GM12875 (cell line): ENCODE results near the gene FOXN4.

Experiments used
- H3K4me3 ChIP-seq: one replicate; pipeline ENCODE4 v1.5.1; 2011; ENCODE audit warnings: low read depth, low read length, control low read depth
- TF ChIP-seq, protein P1 (sequence below): IDR thresholded peaks from 2 replicates; pipeline ENCODE4 v1.5.1; 2011; ENCODE audit warnings: low read depth, mild to moderate bottlenecking, control low read depth, inconsistent platforms, low read length, moderate library complexity, borderline replicate concordance; ENCODE audit not compliant: insufficient read depth

Gene FOXN4, protein sequence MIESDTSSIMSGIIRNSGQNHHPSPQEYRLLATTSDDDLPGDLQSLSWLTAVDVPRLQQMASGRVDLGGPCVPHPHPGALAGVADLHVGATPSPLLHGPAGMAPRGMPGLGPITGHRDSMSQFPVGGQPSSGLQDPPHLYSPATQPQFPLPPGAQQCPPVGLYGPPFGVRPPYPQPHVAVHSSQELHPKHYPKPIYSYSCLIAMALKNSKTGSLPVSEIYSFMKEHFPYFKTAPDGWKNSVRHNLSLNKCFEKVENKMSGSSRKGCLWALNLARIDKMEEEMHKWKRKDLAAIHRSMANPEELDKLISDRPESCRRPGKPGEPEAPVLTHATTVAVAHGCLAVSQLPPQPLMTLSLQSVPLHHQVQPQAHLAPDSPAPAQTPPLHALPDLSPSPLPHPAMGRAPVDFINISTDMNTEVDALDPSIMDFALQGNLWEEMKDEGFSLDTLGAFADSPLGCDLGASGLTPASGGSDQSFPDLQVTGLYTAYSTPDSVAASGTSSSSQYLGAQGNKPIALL

DNA sequence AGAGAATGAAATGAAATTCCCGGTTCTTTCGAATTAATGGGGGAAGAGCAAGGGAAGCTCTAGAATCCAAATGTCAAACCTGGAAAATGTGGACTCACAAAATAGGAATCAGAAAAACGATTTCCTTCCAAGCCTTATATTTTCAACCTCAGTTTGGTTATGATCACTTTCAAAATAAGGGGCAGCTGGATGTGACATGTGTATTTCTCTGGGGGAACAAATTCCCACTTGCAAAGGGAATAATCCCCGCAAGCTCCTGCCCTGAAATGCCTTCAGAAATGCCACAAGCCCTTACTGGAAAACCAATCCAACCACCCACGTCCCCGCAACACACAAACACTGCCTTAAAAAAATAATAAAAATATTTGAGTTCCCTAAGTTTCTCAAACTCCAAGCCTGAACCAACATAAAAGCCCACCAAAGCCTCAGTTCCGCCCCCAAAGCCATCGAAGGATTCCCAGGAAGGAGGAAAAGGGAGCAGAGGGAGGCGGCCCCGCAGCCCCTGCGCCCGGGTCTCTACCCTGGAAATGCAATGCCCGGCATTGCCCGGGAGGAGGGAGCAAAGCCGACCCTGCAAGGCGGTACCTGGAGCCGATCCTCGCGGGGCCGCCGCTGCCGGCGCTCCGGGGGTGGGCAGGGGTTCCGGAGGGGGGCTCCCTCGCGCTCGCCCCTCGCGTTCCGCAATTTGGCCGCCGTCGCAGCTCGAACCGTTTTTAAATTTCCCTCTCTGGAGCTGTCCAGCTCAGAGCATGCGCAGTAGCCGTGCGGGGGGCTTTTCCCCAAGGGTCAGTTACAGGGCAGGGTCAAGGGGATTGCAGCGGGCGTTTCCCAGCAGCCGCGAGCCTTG, at the start of gene FOXN4:
TSS of gene FOXN4 (minus strand) at position 751 of the 847 bp plus-strand sequence. CDS start 963 bp downstream, outside the sequence.
- H3K4me3 ChIP-seq = no peak within 1 kb of the TSS
- TF ChIP-seq, protein P1, sequence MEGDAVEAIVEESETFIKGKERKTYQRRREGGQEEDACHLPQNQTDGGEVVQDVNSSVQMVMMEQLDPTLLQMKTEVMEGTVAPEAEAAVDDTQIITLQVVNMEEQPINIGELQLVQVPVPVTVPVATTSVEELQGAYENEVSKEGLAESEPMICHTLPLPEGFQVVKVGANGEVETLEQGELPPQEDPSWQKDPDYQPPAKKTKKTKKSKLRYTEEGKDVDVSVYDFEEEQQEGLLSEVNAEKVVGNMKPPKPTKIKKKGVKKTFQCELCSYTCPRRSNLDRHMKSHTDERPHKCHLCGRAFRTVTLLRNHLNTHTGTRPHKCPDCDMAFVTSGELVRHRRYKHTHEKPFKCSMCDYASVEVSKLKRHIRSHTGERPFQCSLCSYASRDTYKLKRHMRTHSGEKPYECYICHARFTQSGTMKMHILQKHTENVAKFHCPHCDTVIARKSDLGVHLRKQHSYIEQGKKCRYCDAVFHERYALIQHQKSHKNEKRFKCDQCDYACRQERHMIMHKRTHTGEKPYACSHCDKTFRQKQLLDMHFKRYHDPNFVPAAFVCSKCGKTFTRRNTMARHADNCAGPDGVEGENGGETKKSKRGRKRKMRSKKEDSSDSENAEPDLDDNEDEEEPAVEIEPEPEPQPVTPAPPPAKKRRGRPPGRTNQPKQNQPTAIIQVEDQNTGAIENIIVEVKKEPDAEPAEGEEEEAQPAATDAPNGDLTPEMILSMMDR = no peak

DNA sequence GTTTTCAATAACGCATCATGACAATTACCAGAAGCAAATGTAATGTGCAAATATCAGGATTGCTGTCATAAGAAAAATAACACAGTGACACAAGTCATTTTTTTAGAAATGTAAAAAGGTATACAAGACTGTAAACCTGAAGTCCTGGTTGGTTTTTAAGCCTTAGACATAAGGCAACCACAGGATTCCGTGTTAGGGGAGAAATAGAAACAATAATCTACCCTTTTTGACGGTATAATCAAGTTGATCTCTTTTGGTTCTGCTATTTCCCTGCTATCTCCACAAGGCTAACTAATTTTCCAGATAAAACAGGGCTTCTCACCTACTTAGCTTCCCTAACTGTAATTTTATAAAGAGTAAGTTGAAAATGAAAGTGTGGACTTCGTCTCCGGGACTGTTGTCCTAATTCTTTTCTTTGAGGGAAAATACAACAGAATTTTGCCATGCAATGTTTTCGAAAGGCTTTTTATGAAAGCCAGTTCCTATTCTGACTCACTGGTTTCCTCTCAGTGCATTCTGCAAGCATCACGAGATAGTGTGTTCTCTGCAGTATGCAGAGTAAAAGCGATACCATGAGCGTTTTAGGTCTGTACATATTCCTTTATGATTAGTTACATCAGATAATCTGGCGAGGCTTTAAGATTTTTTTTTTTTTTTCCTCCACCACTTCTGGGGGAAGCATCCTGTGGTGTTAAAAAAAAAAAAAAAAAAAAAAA, 49.2 kb upstream of the FOXN4 start:
- no peak overlapping the region for H3K4me3 ChIP-seq
- TF ChIP-seq, protein P1 = no peak

DNA sequence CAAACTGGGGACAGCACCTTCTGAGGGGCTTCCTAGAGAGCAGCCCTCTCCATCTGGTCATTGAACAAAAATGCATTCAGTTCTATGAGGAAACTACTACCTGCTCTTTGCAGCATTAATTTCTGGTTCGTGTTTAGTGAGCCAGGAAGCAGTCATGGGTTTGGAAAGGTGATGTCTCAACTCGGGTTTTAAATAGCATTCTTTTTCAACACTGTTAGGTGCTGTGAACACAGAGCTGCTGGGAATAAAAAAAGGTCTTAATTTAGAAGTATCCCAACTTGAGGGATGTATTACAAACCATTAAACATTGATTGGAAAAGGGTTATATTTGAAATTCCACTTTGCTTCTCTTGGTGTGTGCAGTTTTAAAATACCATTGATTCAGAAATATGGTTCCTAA, 47.9 kb upstream of the FOXN4 start:
- TF ChIP-seq, protein P1 = no peak
- no peak overlapping the region for H3K4me3 ChIP-seq

DNA sequence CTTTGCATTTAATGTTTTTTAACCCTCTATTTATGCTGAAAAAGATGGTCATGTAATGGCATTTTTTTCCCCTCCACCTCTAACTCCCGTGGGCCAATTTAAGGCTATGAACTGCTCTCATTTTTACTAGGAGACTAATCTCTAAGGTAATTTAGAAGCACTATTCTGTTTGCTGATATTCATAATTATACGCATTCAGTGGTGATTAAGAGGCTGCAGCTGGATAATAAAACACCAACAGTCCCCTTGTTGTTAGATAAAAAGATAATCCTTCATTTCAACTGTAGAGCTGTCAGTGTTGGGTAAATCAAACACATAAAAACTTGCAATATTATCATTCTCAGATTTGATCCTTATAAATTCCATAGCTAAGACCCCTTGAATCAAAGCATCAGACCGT, 47.5 kb upstream of the FOXN4 start:
- H3K4me3 ChIP-seq = no peak overlapping the region
- TF ChIP-seq, protein P1 = no peak

DNA sequence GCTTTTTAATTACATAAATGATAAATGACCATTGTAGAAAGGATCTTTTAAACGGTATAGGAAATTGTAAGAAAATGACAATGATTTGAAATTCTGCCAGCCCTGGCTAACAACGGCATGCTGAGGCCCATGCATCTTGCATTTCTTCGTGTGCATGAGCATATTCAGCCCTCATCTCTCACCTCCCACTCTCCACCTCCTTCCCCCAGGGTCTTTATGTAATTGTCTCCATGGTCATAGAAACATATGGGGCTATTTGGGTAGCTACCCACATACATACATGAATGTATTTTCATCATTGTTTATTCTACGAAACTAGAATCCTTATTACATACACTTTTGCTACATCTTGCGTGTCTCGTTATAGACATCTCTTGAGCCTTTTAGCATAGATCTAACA, 43.1 kb upstream of the FOXN4 start:
- TF ChIP-seq, protein P1 = no peak
- H3K4me3 ChIP-seq = no peak overlapping the region

DNA sequence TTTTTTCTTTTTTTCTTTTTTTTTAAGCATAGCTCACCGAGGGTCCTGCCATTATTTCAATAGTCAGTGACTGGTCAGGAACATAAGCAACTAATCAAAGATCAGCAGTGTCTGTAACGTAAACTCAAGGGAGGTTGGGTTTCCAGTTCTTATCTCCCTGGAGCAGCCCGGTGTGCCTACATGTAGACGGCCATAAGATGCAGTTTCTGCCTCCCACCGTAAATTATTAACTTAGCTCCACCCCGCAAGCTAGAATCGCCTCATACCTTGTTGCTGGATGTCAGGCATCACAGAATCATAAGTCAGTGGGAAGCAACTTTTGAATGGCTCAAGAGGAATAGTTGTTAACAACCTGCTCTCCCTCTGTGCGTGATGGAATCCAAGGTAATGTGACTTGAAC, 38.5 kb upstream of the FOXN4 start, which contains the start of gene MYO1H:
TSS of gene MYO1H (plus strand) at position 312 of the 400 bp plus-strand sequence. CDS start at position 373, 61 bp downstream.
- TF ChIP-seq, protein P1 = no peak

More for the DNA sequence above, 38.5 kb upstream of the FOXN4 start, which contains the start of gene MYO1H:
- H3K4me3 ChIP-seq = no peak within 1 kb of the TSS
